ENCODE results near the gene SFT2D3.

- TF ChIP-seq GATA3 (IDR thresholded peaks at IDR 0.05; ENCODE audit: low read depth, low read length), result no peak
- TF ChIP-seq GATA2 (IDR thresholded peaks at IDR 0.05; ENCODE audit: low read depth, low read length), result no peak
Measured at GRCh38 chr2:127652786-127653357, 48.4 kb upstream of the SFT2D3 start.
